ENCODE data around the gene RNF44. TPM values are rescaled to one million over a fixed set of nuclear protein-coding genes. Genes with fewer than 3 reads are reported as not detected.

Gene RNF44
- total RNA-seq, 3 donors from 2014 or later: 6.9 to 17.1 (median 15.4) TPM

GRCh38 chr5:176530393-176530982, 6.7 kb downstream of the RNF44 start:
- peaks cover 7% of the 10 kb centered on the region for H3K36me3 ChIP-seq
- TF ChIP-seq CTCF (IDR thresholded peaks at IDR 0.05) (no peak), POLR2A (IDR thresholded peaks at IDR 0.05) (no peak), POLR2AphosphoS5 (IDR thresholded peaks at IDR 0.05) (no peak)
- H3K27me3 ChIP-seq: no peaks in the 10 kb centered on the region
- no peak overlapping the region for H3K4me3 ChIP-seq
- peaks cover 9 to 23% of the 10 kb centered on the region in 2 donors for H3K4me1 ChIP-seq
- intact Hi-C loops (cut with DNase I; ENCODE audit: low total_unique reads): no loop called here
- no peak overlapping the region for H3K27ac ChIP-seq
- H3K9me3 ChIP-seq: no peaks in the 10 kb centered on the region
- no peak for DNase-seq (ENCODE audit: low spot score in 2 of 2)

GRCh38 chr5:176529741-176530141, 7.5 kb downstream of the RNF44 start:
- peaks cover 2 to 17% of the 10 kb centered on the region in 2 donors for H3K4me1 ChIP-seq
- H3K4me3 ChIP-seq: no peak overlapping the region
- H3K36me3 ChIP-seq: peaks cover 7% of the 10 kb centered on the region
- H3K27ac ChIP-seq: no peak overlapping the region
- no peak for DNase-seq (ENCODE audit: low spot score in 2 of 2)
- H3K27me3 ChIP-seq: no peaks in the 10 kb centered on the region
- intact Hi-C loops (cut with DNase I; ENCODE audit: low total_unique reads): no loop called here
- TF ChIP-seq CTCF (IDR thresholded peaks at IDR 0.05) (no peak), POLR2AphosphoS5 (IDR thresholded peaks at IDR 0.05) (no peak), POLR2A (IDR thresholded peaks at IDR 0.05) (no peak)
- H3K9me3 ChIP-seq: no peaks in the 10 kb centered on the region

- Histone ChIP-seq H3K36me3 (peaks cover 7% of the 10 kb centered on the region), H3K4me1 (peaks cover 0 to 12% of the 10 kb centered on the region in 2 donors)
Measured at GRCh38 chr5:176529116-176529740, 8.0 kb downstream of the RNF44 start.

GRCh38 chr5:176528761-176529115, 8.5 kb downstream of the RNF44 start:
- no peaks in the 10 kb centered on the region for H3K27me3 ChIP-seq
- TF ChIP-seq CTCF (IDR thresholded peaks at IDR 0.05): no peak
- no peak for TF ChIP-seq POLR2AphosphoS5 (IDR thresholded peaks at IDR 0.05)
- no peak for DNase-seq (ENCODE audit: low spot score in 2 of 2)
- peaks cover 0 to 7% of the 10 kb centered on the region in 2 donors for H3K4me1 ChIP-seq
- no peak overlapping the region for H3K27ac ChIP-seq
- H3K4me3 ChIP-seq: no peak overlapping the region
- no peaks in the 10 kb centered on the region for H3K9me3 ChIP-seq
- H3K36me3 ChIP-seq: peaks cover 7% of the 10 kb centered on the region
- intact Hi-C loops (cut with DNase I; ENCODE audit: low total_unique reads): no loop called here

More at GRCh38 chr5:176529116-176529740, 8.0 kb downstream of the RNF44 start:
- no peak for TF ChIP-seq POLR2AphosphoS5 (IDR thresholded peaks at IDR 0.05)
- TF ChIP-seq POLR2A (IDR thresholded peaks at IDR 0.05): no peak
- TF ChIP-seq CTCF (IDR thresholded peaks at IDR 0.05): no peak
- Histone ChIP-seq H3K27me3 (no peaks in the 10 kb centered on the region), H3K9me3 (no peaks in the 10 kb centered on the region), H3K27ac (no peak overlapping the region), H3K4me3 (no peak overlapping the region)
- intact Hi-C loops (cut with DNase I; ENCODE audit: low total_unique reads): no loop called here
- DNase-seq (ENCODE audit: low spot score in 2 of 2): no peak

- TF ChIP-seq POLR2AphosphoS5 (IDR thresholded peaks at IDR 0.05): no peak
- no peak for TF ChIP-seq POLR2A (IDR thresholded peaks at IDR 0.05)
- TF ChIP-seq CTCF (IDR thresholded peaks at IDR 0.05): no peak
- peaks cover 0 to 4% of the 10 kb centered on the region in 2 donors for H3K4me1 ChIP-seq
- intact Hi-C loops (cut with DNase I; ENCODE audit: low total_unique reads): no loop called here
- H3K27ac ChIP-seq: no peak overlapping the region
- peaks cover 7% of the 10 kb centered on the region for H3K36me3 ChIP-seq
- DNase-seq (ENCODE audit: low spot score in 2 of 2): no peak
- no peak overlapping the region for H3K4me3 ChIP-seq
- H3K9me3 ChIP-seq: no peaks in the 10 kb centered on the region
- no peaks in the 10 kb centered on the region for H3K27me3 ChIP-seq
Measured at GRCh38 chr5:176528301-176528700, 8.9 kb downstream of the RNF44 start.
